A204.1 (cell line): ENCODE measurements around the gene DZIP1.
A peak's percentile ranks its signal among the peaks of the same experiment; 100 is the strongest.
"Not testable (repeated sequence)": the region's sequence is repeated elsewhere in the genome, so short reads cannot be mapped to it uniquely, and the experiment has no call there.

Source experiments
- FAIRE-seq: peaks from 2 replicates; lab custom pipeline; 2012; peaks lifted over from hg19 to GRCh38; lab: Jason Lieb, UNC

The DZIP1 gene, protein sequence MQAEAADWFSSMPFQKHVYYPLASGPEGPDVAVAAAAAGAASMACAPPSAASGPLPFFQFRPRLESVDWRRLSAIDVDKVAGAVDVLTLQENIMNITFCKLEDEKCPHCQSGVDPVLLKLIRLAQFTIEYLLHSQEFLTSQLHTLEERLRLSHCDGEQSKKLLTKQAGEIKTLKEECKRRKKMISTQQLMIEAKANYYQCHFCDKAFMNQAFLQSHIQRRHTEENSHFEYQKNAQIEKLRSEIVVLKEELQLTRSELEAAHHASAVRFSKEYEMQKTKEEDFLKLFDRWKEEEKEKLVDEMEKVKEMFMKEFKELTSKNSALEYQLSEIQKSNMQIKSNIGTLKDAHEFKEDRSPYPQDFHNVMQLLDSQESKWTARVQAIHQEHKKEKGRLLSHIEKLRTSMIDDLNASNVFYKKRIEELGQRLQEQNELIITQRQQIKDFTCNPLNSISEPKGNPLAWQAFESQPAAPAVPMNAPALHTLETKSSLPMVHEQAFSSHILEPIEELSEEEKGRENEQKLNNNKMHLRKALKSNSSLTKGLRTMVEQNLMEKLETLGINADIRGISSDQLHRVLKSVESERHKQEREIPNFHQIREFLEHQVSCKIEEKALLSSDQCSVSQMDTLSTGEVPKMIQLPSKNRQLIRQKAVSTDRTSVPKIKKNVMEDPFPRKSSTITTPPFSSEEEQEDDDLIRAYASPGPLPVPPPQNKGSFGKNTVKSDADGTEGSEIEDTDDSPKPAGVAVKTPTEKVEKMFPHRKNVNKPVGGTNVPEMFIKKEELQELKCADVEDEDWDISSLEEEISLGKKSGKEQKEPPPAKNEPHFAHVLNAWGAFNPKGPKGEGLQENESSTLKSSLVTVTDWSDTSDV

DNA sequence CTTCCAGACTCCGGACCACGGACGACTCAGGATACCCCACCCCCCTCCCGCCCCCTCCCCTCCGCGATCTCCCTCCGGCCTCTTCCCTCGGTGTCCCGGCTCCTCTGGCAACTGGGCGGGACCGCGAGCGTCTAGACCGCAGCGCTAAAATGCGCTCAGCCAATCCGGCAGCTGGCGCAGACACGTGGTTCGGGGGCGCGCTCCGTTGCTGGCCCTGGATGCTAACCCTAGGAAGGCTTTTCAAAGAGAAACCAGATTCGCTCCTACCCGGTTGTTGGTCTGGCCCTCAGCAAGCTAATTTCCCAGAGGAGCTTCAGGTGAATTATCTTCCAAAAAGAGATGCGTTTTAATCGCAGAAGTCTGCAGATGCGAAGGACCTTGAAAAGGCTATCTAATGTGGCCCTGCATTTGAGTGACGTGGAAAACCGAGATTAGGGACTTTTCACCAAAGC, at the start of gene DZIP1:
TSS of gene DZIP1 (minus strand) at position 106 of the 452 bp plus-strand sequence. CDS start 2,677 bp downstream, outside the sequence.
- peak; percentile 89 for FAIRE-seq

DNA sequence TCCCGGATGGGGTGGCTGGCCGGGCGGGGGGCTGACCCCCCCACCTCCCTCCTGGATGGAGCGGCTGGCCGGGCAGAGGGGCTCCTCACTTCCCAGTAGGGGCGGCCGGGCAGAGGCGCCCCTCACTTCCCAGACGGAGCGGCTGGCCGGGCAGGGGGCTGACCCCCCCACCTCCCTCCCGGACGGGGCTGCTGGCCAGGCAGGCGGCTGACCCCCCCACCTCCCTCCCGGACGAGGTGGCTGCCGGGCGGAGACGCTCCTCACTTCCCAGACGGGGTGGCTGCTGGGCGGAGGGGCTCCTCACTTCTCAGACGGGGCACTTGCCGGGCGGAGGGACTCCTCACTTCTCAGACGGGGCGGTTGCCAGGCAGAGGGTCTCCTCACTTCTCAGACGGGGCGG, 46.5 kb upstream of the DZIP1 start:
- not testable (repeated sequence) for FAIRE-seq

DNA sequence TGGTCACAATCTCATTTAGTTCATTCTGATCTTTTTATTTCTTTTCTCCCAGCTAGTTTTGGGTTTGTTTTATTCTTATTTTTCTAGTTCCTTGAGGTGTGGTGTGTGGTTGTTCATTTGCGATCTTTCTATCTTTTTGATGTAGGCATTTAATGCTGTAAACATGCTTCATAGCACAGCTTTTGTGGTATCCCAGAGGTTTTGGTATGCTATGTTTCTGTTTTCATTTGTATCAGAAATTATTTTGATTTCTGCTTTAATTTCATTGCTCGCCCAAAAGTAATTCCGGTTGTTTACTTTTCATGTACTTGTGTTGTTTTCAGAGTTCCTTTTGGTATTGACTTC, 45.0 kb upstream of the DZIP1 start:
- no peak for FAIRE-seq

DNA sequence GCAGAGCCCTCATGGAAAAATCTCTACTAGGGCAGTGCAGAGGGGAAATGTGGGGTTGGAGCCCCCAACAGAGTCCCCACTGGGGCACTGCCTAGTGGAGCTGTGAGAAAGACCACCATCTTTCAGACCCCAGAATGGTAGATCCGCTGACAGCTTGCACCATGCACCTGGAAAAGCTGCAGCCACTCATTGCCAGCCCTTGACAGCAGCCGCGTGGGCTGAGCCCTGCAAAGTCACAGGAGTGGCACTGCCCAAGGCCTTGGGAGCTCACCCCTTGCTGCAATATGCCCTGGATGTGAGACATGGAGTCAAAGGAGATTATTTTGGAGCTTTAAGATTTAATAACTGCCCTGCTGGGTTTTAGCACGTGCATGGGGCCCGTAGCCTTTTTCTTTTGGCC, 40.5 kb upstream of the DZIP1 start:
- not testable (repeated sequence) for FAIRE-seq

DNA sequence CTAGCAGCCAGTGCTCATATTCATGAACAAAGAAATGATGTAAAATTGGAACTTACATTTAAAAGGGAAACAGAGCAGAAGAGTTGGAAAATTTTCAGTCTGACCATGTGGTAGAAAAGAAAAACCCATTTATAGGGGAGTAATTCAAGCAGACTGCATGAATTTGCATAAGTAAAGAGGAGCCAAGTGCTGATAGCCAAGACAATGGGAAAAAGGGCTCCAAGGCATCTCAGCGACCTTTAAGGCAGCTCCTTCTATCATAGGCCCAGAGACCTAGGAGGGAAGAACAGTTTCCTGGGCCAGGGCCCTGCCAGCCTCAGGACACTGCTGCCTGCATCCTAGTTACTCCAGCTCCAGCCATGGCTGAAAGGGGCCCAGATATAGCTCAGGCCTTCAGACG, 39.9 kb upstream of the DZIP1 start:
- no peak for FAIRE-seq

DNA sequence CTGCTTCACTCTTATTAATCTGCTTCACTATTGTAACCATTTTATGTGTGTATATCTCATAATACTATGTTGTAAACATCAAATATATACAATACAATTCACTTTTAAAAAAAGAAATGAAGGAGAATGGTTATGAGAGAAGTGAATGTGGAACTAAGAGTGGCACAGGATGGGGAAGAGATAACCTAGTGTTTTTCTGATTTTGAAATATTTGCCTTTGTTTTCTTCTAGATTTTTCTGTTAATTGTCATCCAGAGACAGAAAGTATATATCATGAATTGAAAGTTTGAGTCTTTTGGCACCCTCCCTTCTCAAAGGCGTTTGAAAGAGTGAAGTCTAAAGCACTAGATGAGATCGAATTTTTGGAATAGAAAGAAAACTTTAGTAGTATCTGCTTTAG, 35.2 kb upstream of the DZIP1 start:
- FAIRE-seq = peak; percentile 6

DNA sequence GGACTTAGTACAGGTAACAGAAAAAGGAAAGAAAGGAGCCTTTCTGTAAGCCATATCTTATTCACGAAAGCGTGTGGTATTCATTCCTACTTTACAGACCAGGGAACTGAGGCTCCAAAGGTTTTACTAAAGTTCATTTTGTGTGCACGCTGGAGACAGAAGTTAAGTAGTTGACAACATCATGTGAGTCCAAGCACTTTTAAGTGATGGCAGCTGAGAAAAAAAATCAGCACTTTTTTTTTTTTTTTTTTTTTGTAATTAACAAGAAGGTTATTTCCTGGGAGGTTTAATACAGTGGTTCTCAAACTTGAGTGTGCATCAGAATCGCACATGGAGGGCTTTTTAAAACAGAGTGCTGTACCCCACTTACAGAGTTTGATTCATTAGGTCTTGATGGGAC, 34.5 kb upstream of the DZIP1 start:
- FAIRE-seq = no peak

DNA sequence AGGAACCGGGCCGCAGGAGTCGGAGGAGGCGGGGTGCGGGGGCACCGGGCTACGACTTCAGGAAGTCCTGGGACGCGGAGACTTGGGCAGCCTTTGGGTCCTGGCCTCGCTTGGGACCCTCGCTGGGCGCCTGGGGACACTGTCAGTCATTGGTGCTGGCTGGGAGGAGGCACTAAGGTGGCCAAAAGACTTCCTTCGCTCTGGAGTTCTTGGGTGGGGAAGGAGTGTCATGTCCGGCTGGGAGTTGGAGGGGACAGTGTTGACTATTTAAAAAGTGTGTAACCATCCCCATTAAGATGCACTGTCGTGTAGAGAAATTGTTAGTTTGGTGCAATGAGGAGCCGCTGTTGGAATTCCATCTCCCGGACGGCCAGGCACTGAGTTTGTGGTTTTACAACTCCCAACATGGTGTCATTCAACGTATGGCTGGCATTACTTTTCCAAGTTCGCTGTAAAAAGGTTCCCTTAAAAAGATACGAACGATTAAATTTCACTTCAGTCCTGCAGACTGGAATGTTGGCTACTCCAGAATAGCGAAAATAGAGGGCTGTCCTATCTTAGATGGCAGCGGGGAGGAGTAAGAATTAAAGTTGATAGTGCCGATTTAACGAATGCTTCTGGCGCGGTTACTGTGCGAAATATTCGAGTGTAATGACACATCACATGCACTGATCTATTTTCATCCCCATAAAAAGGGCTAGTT, 33.2 kb upstream of the DZIP1 start:
- FAIRE-seq = no peak

DNA sequence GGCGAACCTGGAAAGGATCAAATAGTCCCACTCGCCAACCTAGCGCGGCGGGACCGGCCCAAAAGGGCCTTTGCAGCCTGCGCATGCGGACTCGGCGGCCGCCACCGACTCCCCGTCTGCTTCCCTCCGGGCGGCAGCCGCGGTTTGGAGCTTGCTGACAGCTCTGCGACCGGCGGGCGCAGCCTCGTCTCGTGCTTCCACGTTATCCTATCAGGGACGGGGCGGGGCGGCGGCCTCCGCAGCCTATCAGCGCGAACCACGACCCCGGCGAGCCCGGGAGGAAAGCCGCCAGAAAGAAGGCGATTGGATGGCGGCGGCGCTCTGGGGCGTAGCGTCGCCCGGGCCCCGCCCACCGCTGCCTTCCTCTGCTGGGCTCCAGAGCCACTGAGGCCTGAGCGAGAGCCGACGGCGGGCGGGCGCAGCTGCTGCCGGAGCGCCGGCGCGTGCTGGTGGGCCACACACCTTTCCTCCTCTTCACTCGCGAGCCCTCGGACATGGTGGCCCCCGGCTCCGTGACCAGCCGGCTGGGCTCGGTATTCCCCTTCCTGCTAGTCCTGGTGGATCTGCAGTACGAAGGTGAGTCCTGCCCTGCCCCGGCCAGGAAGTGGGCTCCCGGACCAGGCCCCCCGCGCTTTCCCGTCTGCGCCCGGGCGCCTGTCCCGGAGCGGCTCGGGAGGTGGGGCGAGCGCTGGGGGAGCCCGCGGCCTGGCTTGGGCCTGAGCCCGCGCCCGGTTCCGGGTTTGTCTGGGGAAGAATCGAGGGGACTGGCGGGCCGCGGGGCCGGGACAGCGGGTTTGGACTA, 32.5 kb upstream of the DZIP1 start, which contains the start of gene DNAJC3:
TSS of gene DNAJC3 (plus strand) at position 378 of the 802 bp plus-strand sequence. CDS start at position 495, 117 bp downstream.
- peak; percentile 96 for FAIRE-seq

DNA sequence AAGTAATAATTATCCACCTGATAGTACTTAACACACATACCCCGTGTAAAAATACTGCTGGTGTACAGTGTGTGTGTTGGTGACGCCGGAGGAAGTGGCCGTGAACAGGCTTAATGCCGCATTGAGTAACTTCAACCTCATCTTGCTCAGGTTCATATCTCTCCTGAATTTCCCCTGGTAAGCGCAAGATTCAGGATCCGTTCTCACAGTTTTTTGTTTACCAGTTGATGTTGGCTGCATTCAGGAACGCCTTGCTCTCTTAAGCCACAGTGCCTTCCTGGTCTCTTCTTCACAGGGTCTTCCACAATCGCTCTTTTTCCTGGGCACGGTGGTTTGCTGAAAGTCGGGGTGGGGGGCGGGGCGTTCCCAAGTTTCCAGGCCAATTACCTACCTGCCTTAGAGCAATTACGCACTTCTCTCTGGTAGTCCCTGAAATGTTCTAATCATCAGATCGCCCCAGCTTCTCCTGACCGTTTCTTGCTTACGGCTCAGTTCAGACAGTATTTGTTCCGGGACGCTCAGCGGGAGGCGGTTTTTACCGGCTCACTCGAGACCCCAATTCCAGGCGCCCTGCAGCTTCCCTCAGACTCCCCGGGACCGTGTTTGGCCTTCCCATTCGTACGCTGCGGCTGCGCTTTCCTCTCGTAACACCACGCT, 31.7 kb upstream of the DZIP1 start:
- FAIRE-seq = no peak

DNA sequence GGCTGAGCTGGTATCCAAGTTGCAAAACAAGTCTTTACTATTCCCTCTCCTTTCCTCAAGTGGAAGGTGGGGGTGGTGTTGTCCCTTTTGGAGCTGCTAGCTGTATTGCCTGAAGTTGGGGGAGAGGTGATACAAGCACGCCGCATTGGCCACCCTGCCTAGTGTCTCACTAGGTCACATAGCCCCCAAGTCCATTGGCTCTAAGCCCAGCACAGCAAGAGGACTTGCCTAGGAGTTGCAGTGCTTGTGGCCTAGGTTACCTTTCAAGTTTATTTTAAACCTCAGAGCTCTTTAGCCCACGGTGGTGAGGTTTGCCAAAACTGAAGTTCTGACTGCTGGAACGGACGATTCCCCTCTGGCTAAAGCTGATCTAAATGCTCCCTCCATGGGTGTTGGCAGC, 27.1 kb upstream of the DZIP1 start:
- FAIRE-seq = no peak

DNA sequence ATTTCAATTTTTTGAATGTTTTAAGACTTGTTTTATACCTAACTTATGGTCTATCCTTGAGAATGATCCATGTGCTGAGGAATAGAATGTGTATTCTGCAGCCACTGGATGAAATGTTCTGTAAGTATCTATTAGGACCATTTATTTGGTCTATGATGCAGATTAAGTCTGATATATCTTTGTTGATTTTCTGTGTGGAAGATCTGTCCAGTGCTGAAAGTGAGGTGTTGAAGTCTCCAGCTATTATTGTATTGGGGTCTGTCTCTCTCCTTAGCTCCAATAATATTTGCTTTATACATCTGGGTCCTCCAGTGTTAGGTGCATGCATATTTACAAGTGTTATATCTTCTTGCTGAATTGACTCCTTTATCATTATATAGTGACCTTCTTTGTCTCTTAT, 22.7 kb upstream of the DZIP1 start:
- not testable (repeated sequence) for FAIRE-seq

DNA sequence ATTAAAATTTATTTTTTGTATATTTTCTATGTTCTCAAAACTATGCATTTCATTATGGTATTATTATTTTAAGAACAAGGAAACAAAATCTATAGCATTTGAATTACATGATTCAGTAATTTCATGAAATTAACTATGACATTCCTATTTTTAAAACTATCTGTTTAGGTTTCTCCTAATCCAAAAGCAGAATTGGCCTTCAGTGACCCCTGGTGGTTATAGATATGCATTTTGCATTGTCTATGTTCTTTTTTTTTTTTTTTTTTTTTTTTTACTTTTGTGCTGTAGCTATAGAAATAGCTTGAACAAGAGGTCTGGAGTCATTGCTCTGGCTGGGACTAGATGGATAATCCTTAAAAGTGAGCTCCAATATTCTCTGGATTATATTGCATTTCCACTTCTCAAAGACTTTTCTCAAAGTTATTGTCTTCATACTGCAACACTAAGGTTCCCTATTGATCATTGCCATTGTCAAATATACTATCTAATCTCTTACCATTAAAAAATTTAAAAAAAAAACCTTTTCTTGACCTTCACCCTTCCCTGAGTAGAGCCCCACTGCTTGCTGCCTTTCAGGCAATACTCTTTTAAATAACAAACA, 16.6 kb upstream of the DZIP1 start:
- FAIRE-seq = peak; percentile 97

DNA sequence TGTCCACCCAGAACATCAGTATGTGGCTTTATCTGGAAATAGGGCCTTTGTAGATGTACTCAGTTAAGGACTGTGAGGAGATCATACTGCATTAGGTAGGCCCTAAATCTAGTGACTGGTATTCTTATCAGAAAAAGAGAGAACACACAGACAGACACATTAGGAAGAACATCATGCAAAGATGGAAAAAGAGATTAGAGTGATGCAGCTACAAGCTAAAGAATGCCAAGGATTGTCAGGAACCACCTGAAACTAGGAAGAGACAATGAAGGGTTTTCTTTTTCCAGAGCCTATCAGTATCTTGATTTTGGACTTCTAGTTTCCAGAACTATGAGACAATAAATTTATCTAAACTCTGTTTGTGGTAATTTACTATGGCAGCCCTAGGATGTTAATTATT, 15.0 kb upstream of the DZIP1 start:
- no peak for FAIRE-seq

DNA sequence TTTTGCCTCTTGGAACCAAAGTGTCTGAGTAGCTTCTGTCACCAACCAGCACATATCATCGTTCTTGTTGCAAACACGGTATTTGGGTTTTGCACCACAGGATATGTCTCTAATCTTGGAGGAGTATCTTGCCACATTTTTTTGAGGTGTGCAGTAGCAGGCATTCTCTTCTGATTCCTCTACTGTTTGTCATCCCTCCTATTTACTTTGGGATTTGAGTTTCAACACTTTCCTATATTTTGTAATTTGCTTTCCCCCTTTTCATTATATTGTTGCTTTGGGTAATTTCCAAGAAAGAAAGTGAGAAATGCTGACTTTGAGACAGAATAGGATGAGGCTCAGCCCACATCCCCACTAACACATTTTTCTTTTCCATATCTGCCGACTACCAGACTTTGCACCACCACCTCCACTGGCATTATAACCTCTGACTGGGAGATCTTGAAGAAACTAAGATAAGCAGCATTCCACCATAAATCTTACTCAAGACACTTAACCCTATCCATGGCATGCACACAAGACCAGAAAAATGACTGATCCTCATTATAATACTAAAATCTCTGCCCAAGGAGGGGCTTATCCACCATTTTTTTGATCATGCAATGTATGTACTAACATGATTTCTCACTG, 12.0 kb upstream of the DZIP1 start:
- no peak for FAIRE-seq

DNA sequence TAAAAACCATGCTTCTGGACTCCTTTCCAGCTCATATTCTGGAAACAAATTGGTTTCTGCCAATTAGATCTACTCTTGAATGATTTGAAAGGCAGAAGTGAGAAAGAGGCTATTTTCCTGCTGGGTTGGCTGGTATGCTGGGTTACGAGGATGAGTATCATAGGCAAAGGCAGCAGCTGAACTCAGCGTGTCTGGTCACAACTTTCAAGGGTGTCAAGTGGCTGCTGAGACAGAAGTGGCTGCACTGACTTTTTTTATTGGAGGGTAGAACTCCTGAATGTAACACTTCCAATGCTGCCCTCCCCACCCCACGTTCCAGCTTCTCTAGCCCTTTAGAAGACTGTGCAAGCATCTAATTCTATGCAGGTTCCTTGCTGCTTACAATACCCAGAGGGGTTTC, 8.3 kb upstream of the DZIP1 start:
- FAIRE-seq = no peak

DNA sequence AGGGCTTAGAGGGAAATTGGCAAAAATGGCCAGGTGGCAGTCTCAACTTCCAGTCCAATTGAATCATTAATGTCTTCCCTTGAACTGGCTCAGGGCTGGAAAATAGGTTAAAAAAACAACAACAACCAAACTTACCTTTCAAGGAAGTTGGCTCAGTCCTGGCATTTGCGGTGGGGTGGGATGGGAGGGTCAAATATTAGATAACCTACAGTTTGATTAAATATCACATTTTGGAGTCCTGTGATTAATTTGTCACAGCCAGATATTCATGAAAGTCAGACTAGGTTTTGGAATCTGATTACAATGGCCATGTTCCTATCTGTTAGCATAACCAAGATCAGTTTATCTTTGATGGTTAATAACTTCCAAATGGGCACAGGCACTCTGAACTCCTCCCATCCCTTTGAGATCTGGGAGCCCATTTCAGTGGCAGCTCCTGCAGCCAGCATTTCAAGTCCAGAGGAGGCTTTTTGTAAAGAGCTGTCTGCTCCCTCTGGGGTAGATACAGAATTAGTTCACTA, 7.8 kb upstream of the DZIP1 start:
- FAIRE-seq = no peak

DNA sequence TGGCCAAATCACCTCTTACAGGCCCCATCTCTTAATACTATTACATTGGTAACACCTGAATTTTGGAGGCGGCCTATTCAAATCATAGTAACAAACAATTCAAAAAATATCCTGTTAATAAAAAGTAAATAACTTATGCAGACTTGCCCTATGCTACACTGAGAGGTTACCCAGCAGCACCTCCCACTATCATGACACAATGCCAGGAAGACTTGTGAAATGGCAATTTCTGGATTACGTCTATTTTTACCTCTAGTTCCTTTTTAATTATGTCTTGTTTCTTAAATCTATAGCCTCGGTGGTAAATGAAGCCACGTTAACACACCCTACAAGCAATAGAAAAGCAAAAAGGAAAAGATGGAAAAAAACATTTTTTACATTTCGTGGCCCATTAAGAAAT, 6.2 kb upstream of the DZIP1 start:
- no peak for FAIRE-seq

DNA sequence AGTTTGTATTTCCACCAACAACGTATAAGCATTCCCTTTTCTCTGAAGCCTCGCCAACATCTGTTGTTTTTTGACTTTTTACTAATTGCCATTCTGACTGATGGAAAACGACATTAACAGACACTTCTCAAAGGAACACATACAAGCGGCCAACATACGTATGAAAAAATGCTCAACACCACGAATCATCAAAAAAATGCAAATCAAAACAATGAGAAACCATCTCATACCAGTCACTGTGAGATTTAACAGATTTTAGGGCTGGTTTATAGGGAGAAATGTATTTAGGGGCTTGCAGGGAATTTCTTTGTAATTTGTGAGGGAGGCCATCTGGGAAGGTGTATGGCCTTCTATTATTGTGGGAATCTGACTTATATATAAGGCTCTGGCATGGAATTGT, 2.8 kb upstream of the DZIP1 start:
- no peak for FAIRE-seq

DNA sequence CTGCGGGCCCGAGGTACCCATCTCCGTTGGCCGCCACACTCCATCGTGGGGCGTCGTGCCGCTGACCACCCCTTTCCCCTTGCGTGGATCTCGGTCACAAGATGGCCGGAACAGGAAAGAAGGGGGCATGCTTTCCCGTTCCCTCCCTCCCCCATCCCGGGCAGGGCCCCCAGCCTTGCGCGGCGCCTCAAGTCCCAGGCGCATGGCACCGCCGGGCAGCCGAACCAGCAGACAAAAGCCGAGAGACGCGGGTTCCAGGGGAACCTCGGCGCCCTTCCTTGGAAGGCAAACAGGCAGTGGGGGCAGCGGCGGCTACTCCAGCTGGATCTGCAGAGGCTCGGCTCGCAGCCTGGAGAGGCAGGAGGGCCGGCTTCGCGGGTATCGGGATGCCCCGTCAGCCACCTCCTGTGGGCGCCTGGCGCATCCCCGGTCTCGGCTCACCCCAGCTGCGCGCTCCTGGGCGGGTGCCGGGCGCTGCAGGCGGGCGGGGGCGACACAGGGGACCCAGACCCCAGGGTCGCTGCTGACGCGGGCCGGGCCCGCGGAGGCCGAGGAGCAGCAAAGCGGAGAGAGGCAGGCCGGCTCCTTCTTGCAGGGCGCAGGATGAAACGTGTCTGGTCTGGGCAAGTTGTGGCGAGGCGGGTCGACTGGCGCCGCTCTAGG, 439 bp downstream of the DZIP1 start:
- FAIRE-seq = no peak
